ENCODE measurements around the gene TMEM144. TPM values are rescaled to one million over a fixed set of nuclear protein-coding genes. Genes with fewer than 3 reads are reported as not detected.

Gene TMEM144
- total RNA-seq, 1 donor from 2014 or later: 4.0 TPM

- H3K4me1 ChIP-seq: peaks cover 4 to 28% of the 10 kb centered on the region in 2 donors
Observed at GRCh38 chr4:158164768-158165213, 45.5 kb upstream of the TMEM144 start.

GRCh38 chr4:158166701-158167100, 43.6 kb upstream of the TMEM144 start:
- no peaks in the 10 kb centered on the region for H3K27me3 ChIP-seq
- no peak for DNase-seq (ENCODE audit: low spot score in 2 of 2)
- H3K4me3 ChIP-seq: peak overlapping the region; percentile 68 to 88
- peaks cover 4 to 20% of the 10 kb centered on the region in 2 donors for H3K4me1 ChIP-seq
- H3K27ac ChIP-seq: peak overlapping the region; percentile 88 to 97
- H3K9me3 ChIP-seq: no peaks in the 10 kb centered on the region
- no peak for TF ChIP-seq CTCF (IDR thresholded peaks at IDR 0.05)
- intact Hi-C loops (cut with DNase I): no loop called here
- peaks cover 0 to 5% of the 10 kb centered on the region in 2 donors for H3K36me3 ChIP-seq

More at GRCh38 chr4:158164768-158165213, 45.5 kb upstream of the TMEM144 start:
- peak overlapping the region; percentile 68 to 88 for H3K4me3 ChIP-seq
- no peak for TF ChIP-seq CTCF (IDR thresholded peaks at IDR 0.05)
- intact Hi-C loops (cut with DNase I): loop anchor here (5.0 kb wide), 1 partner anchor 157 kb away; no protein-coding TSS in a partner anchor
- H3K27ac ChIP-seq: peak overlapping the region; percentile 43 to 97
- H3K9me3 ChIP-seq: no peaks in the 10 kb centered on the region
- H3K27me3 ChIP-seq: no peaks in the 10 kb centered on the region
- DNase-seq (ENCODE audit: low spot score in 2 of 2): no peak
- no peaks in the 10 kb centered on the region for H3K36me3 ChIP-seq

- Histone ChIP-seq H3K4me1 (peaks cover 0 to 14% of the 10 kb centered on the region in 2 donors), H3K9me3 (no peaks in the 10 kb centered on the region), H3K36me3 (peaks cover 0 to 5% of the 10 kb centered on the region in 2 donors), H3K4me3 (peak overlapping the region; percentile 68 to 88), H3K27ac (peak overlapping the region; percentile 88 to 97), H3K27me3 (no peaks in the 10 kb centered on the region)
- intact Hi-C loops (cut with DNase I): no loop called here
- DNase-seq (ENCODE audit: low spot score in 2 of 2): no peak
- TF ChIP-seq CTCF (IDR thresholded peaks at IDR 0.05): no peak
Observed at GRCh38 chr4:158168606-158169005, 41.7 kb upstream of the TMEM144 start.

GRCh38 chr4:158169506-158169905, 40.8 kb upstream of the TMEM144 start:
- Histone ChIP-seq H3K9me3 (no peaks in the 10 kb centered on the region), H3K4me3 (peak overlapping the region; percentile 68 to 88), H3K36me3 (peaks cover 0 to 5% of the 10 kb centered on the region in 2 donors), H3K27ac (peak overlapping the region; percentile 88 to 97), H3K27me3 (no peaks in the 10 kb centered on the region), H3K4me1 (peaks cover 0 to 19% of the 10 kb centered on the region in 2 donors)
- intact Hi-C loops (cut with DNase I): no loop called here
- TF ChIP-seq CTCF (IDR thresholded peaks at IDR 0.05): no peak
- no peak for DNase-seq (ENCODE audit: low spot score in 2 of 2)

GRCh38 chr4:158169931-158170690, 40.2 kb upstream of the TMEM144 start:
- H3K9me3 ChIP-seq: no peaks in the 10 kb centered on the region
- peak overlapping the region; percentile 68 to 88 for H3K4me3 ChIP-seq
- intact Hi-C loops (cut with DNase I): loop anchor here (1.0 to 10.0 kb wide), 7 partner anchors 41 to 788 kb away; partner anchors contain the start of genes C4orf46, ETFDH and TMEM144
- no peaks in the 10 kb centered on the region for H3K27me3 ChIP-seq
- peaks cover 0 to 5% of the 10 kb centered on the region in 2 donors for H3K36me3 ChIP-seq
- DNase-seq (ENCODE audit: low spot score in 2 of 2): no peak
- TF ChIP-seq CTCF (IDR thresholded peaks at IDR 0.05): no peak
- H3K4me1 ChIP-seq: peaks cover 0 to 25% of the 10 kb centered on the region in 2 donors
- peak overlapping the region; percentile 88 to 97 for H3K27ac ChIP-seq

Data from ascending aorta (tissue), 2 donors.